H1 (cell line): ENCODE results near the gene THOC7. TPM values are rescaled to one million over a fixed set of nuclear protein-coding genes. Genes with fewer than 3 reads are reported as not detected.

Experiments
- CTCF ChIA-PET: fragments of 300-600 bp; sonication (Branson Sonifier 250); formaldehyde crosslinking; loops from one replicate; lab custom pipeline; 2021; ENCODE audit not compliant: partially characterized antibody; lab: Charles Lee
- POLR2A ChIA-PET: fragments of 300-600 bp; sonication (Branson Sonifier 250); formaldehyde crosslinking; loops from one replicate; lab custom pipeline; 2021; ENCODE audit warnings: inconsistent platforms; ENCODE audit not compliant: partially characterized antibody; lab: Charles Lee
- DNase-seq, 2 experiments: peaks; one replicate each; pipeline versions ENCODE4 v3.0.0 to v3.0.0-alpha.2; 2010 to 2022; ENCODE audit warnings: low spot score in 2 of 2, low read depth in 1 of 2, mixed read lengths in 1 of 2
- FAIRE-seq: peaks from 2 replicates; lab custom pipeline; 2011; peaks lifted over from hg19 to GRCh38; lab: Jason Lieb, UNC
- H2AFZ ChIP-seq: 2 replicates; pipeline ENCODE4 v1.8.1; 2012; ENCODE audit warnings: low read length, inconsistent platforms
- H2AK5ac ChIP-seq: 2 replicates; pipeline ENCODE4 v1.6.1; 2013; ENCODE audit warnings: low read depth, low read length
- H2BK120ac ChIP-seq: replicated peaks from 2 replicates; pipeline ENCODE3; 2013; ENCODE audit warnings: low read depth, low read length, inconsistent platforms
- H2BK12ac ChIP-seq: 2 replicates; pipeline ENCODE4 v1.6.1; 2013; ENCODE audit warnings: low read depth, low read length
- H2BK15ac ChIP-seq: 2 replicates; pipeline ENCODE4 v1.6.1; 2013; ENCODE audit warnings: low read length
- H2BK20ac ChIP-seq: 2 replicates; pipeline ENCODE4 v1.6.1; 2013; ENCODE audit warnings: low read length
- H2BK5ac ChIP-seq: 2 replicates; pipeline ENCODE4 v1.6.1; 2013; ENCODE audit warnings: low read depth, low read length
- H3K14ac ChIP-seq: 2 replicates; pipeline ENCODE4 v1.6.1; 2013; ENCODE audit warnings: inconsistent platforms; ENCODE audit not compliant: insufficient read length
- H3K18ac ChIP-seq: 2 replicates; pipeline ENCODE4 v1.6.1; 2013; ENCODE audit warnings: low read length; ENCODE audit errors: extremely low read depth
- H3K23ac ChIP-seq: 2 replicates; pipeline ENCODE4 v1.6.1; 2013; ENCODE audit warnings: inconsistent platforms; ENCODE audit not compliant: insufficient read length
- H3K23me2 ChIP-seq: 2 replicates; pipeline ENCODE4 v1.6.1; 2013; ENCODE audit warnings: low read depth, low read length
- H3K27ac ChIP-seq: 2 replicates; pipeline ENCODE4 v1.6.1; 2011; ENCODE audit warnings: low read depth, low read length, inconsistent platforms
- H3K27me3 ChIP-seq, 4 experiments: replicated peaks in 1 of 4; 1 replicate in 1 of 4; 2 replicates in 3 of 4; pipeline versions ENCODE4 v1.6.1 to v1.8.1; 2011 to 2013; ENCODE audit warnings: low read length in 3 of 4, mild to moderate bottlenecking in 3 of 4, inconsistent platforms in 2 of 4, mixed read lengths in 2 of 4, moderate library complexity in 1 of 4; ENCODE audit not compliant: control insufficient read depth in 3 of 4, insufficient read depth in 3 of 4; ENCODE audit errors: extremely low read depth in 1 of 4
- H3K36me3 ChIP-seq, 4 experiments: 2 replicates each; pipeline versions ENCODE4 v1.6.1 to v1.8.1; 2011 to 2013; ENCODE audit warnings: mild to moderate bottlenecking in 4 of 4, low read length in 3 of 4, moderate library complexity in 2 of 4, control low read depth in 1 of 4, inconsistent platforms in 1 of 4; ENCODE audit not compliant: insufficient read depth in 4 of 4, control insufficient read depth in 2 of 4
- H3K4ac ChIP-seq: replicated peaks from 2 replicates; pipeline ENCODE3; 2013; ENCODE audit warnings: low read length, low read depth, mixed read lengths, inconsistent platforms; ENCODE audit not compliant: insufficient read length
- H3K4me1 ChIP-seq, 4 experiments: replicated peaks in 1 of 4; 1 replicate in 1 of 4; 2 replicates in 3 of 4; pipeline versions ENCODE4 v1.6.1 to v1.8.1; 2011 to 2013; ENCODE audit warnings: low read length in 3 of 4, inconsistent platforms in 2 of 4, mixed read lengths in 1 of 4; ENCODE audit not compliant: insufficient read depth in 4 of 4, control insufficient read depth in 3 of 4
- H3K4me2 ChIP-seq, 2 experiments: 2 replicates each; pipeline versions ENCODE4 v1.6.1 to v1.8.1; 2011 to 2013; ENCODE audit warnings: low read depth in 2 of 2, low read length in 2 of 2, control low read depth in 1 of 2, inconsistent platforms in 1 of 2, mild to moderate bottlenecking in 1 of 2; ENCODE audit not compliant: insufficient read depth in 1 of 2
- H3K4me3 ChIP-seq, 4 experiments: fragments of 200-600, 300-600 bp in 1 of 4; sonication (generic), shearing (Covaris generic), sonication (Bioruptor Twin) in 1 of 4; 2 replicates each; pipeline versions ENCODE4 v1.5.1 to v1.8.1; 2011 to 2016; ENCODE audit warnings: low read length in 4 of 4, low read depth in 3 of 4, control low read depth in 2 of 4, inconsistent platforms in 2 of 4, mild to moderate bottlenecking in 2 of 4, mixed read lengths in 1 of 4, moderate library complexity in 1 of 4; ENCODE audit not compliant: insufficient read depth in 2 of 4; ENCODE audit errors: extremely low read depth in 1 of 4
- H3K56ac ChIP-seq: replicated peaks from 2 replicates; pipeline ENCODE3; 2013; ENCODE audit warnings: low read depth, mild to moderate bottlenecking, mixed read lengths, low read length, inconsistent platforms; ENCODE audit not compliant: insufficient read length
- H3K79me1 ChIP-seq: 2 replicates; pipeline ENCODE4 v1.6.1; 2013; ENCODE audit warnings: low read depth, low read length, control low read depth
- H3K79me2 ChIP-seq, 2 experiments: 2 replicates each; pipeline versions ENCODE4 v1.6.1 to v1.8.1; 2012 to 2013; ENCODE audit warnings: low read length in 2 of 2, mild to moderate bottlenecking in 2 of 2, inconsistent platforms in 1 of 2; ENCODE audit not compliant: insufficient read depth in 2 of 2, control insufficient read depth in 1 of 2
- H3K9ac ChIP-seq, 4 experiments: replicated peaks in 1 of 4; 1 replicate in 1 of 4; 2 replicates in 3 of 4; pipeline versions ENCODE4 v1.6.1 to v1.8.1; 2011 to 2013; ENCODE audit warnings: low read depth in 3 of 4, low read length in 3 of 4, control low read depth in 2 of 4, mild to moderate bottlenecking in 2 of 4, moderate library complexity in 2 of 4, inconsistent platforms in 1 of 4; ENCODE audit errors: extremely low read depth in 1 of 4
- H3K9me3 ChIP-seq, 2 experiments: 2 replicates each; pipeline versions ENCODE4 v1.6.1 to v1.8.1; 2012 to 2013; ENCODE audit warnings: mild to moderate bottlenecking in 2 of 2, moderate library complexity in 2 of 2, control low read depth in 1 of 2, inconsistent platforms in 1 of 2, low read depth in 1 of 2, low read length in 1 of 2, mixed read lengths in 1 of 2; ENCODE audit not compliant: insufficient read depth in 2 of 2
- H4K20me1 ChIP-seq, 2 experiments: replicated peaks in 1 of 2; 2 replicates each; pipeline versions ENCODE3 to v1.8.1; 2011 to 2013; ENCODE audit warnings: inconsistent platforms in 2 of 2, low read length in 2 of 2, mild to moderate bottlenecking in 1 of 2; ENCODE audit not compliant: insufficient read depth in 2 of 2, control insufficient read depth in 1 of 2
- H4K5ac ChIP-seq: 2 replicates; pipeline ENCODE4 v1.6.1; 2013; ENCODE audit warnings: low read length, low read depth, mixed read lengths, inconsistent platforms; ENCODE audit not compliant: insufficient read length
- H4K8ac ChIP-seq: 2 replicates; pipeline ENCODE4 v1.8.0; 2013; ENCODE audit warnings: mild to moderate bottlenecking, moderate library complexity, low read length, inconsistent platforms; ENCODE audit not compliant: insufficient read depth; ENCODE audit errors: extremely low read depth
- H4K91ac ChIP-seq: replicated peaks from 2 replicates; pipeline ENCODE3; 2013; ENCODE audit warnings: low read length, mixed read lengths, inconsistent platforms; ENCODE audit not compliant: insufficient read length
- ASH2L ChIP-seq: fragments of 200-600, 300-600 bp; sonication (generic); IDR thresholded peaks from one replicate; pipeline ENCODE4 v1.7.1; 2017; ENCODE audit warnings: low read length
- CHD1 ChIP-seq: IDR thresholded peaks from 2 replicates; pipeline ENCODE4 v1.6.1; 2012; ENCODE audit warnings: low read depth, low read length, improper control_type of control experiment
- CHD2 ChIP-seq: IDR thresholded peaks from 2 replicates; pipeline ENCODE4 v1.6.1; 2012; ENCODE audit warnings: low read length, improper control_type of control experiment
- EZH2 ChIP-seq: fragments of 200-600 bp; sonication (generic); IDR thresholded peaks from 2 replicates; pipeline ENCODE4 v1.7.1; 2012; ENCODE audit warnings: low read depth, mild to moderate bottlenecking, moderate library complexity, low read length, inconsistent platforms; ENCODE audit not compliant: severe bottlenecking
- RBBP5 ChIP-seq: IDR thresholded peaks from 2 replicates; pipeline ENCODE4 v1.7.1; 2012; ENCODE audit warnings: low read depth, mild to moderate bottlenecking, inconsistent platforms, low read length, moderate library complexity, borderline replicate concordance
- WGBS, 2 experiments: shearing (Covaris generic) in 1 of 2; methylation state at CpG; one replicate each; pipeline versions ENCODE4 v1.1.6 to v1.1.7; 2013 to 2015; ENCODE audit warnings: low lambda C conversion rate in 2 of 2, mixed read lengths in 2 of 2, inconsistent platforms in 1 of 2, low coverage in 1 of 2, missing lambda C conversion rate in 1 of 2; ENCODE audit not compliant: insufficient replicate concordance in 2 of 2, insufficient coverage in 1 of 2, insufficient read length in 1 of 2; ENCODE audit errors: extremely low coverage in 1 of 2, missing lambda C conversion rate in 1 of 2; 5-methylcytosine and 5-hydroxymethylcytosine counted together
- polyA plus RNA-seq, 7 experiments: library from polyadenylated mRNA; depleted of rRNA in 3 of 7; stranded (reverse) in 5 of 7; unstranded in 2 of 7; fragments of >200 nt in 5 of 7; fragments of 200-250 nt in 2 of 7; gene quantifications; 1 replicate in 5 of 7; 2 replicates in 1 of 7; 4 replicates in 1 of 7; pipeline versions ENCODE4 v1.2.1 to v1.2.3, GENCODE V29; 2011 to 2013; ENCODE audit warnings: missing spikeins in 2 of 7, mixed read lengths in 2 of 7
- total RNA-seq: library from RNA; stranded (reverse); fragmentation: NEBNext Ultra II Directional; extraction: Animal tissue kit (Norgen Biotek cat#: 25700); gene quantifications from 2 replicates; pipeline ENCODE4 v1.2.1, GENCODE V29; 2021
- TF ChIP-seq, protein P1 (sequence below), 3 experiments: IDR thresholded peaks; 1 replicate in 2 of 3; 2 replicates in 1 of 3; pipeline versions ENCODE4 v1.5.1 to v1.6.1; 2011; ENCODE audit warnings: low read length in 3 of 3, mild to moderate bottlenecking in 3 of 3, inconsistent platforms in 2 of 3, low read depth in 1 of 3, moderate library complexity in 1 of 3; ENCODE audit not compliant: insufficient read depth in 1 of 3; ENCODE audit errors: control extremely low read depth in 1 of 3
- TF ChIP-seq, protein P2 (sequence below): IDR thresholded peaks from 2 replicates; pipeline ENCODE4 v1.6.1; 2012; ENCODE audit warnings: low read length, inconsistent platforms

THOC7 gene
- total and polyA plus RNA-seq, 2 of the 8 experiments (the other 6 are each of a cell fraction or from before 2014, with no cell fraction given) = 18.7 to 74.0 TPM

DNA sequence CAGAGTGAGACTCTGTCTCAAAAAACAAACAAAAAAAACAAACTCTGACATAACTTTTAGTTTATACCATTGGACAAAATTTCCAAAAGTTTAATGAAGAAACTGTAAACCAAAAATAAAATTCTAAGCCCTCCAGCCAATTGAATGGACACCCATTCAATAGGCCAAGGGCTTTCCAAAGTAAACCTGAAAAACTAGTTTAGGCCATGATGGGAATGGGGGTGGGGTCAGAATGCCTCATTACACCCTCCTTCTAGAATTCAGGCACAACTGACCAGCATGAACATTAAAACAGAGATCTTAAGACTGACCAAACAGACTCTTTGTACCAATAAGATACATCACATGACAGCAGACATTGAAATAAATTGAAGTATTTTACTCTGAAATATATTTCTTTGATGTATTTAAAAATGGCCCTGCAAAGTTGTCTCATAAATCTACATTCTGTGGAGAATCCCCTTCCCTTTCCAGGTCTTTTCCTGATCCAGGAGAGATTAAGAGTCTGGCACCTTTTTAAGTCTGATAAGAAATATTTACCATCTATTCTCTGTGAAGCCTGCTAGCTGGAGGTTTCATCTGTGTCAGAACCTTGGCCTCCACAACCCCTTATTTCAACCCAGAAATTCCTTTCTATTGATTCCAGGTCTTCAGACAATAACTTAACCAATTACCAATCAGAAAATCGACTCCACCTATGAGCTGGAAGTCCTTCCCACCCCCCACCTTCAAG, 15.7 kb downstream of the THOC7 start:
- H3K14ac ChIP-seq = no peak overlapping the region
- no peak overlapping the region for H3K9ac ChIP-seq
- H3K56ac ChIP-seq = no peak overlapping the region
- H2BK12ac ChIP-seq = no peak overlapping the region
- H2AK5ac ChIP-seq = no peak overlapping the region
- no peak overlapping the region for H2AFZ ChIP-seq
- no peak overlapping the region for H2BK20ac ChIP-seq
- no peaks in the 10 kb centered on the region for H3K9me3 ChIP-seq
- no peak overlapping the region for H3K4ac ChIP-seq
- H3K23me2 ChIP-seq = no peaks in the 10 kb centered on the region
- no peak overlapping the region for H2BK5ac ChIP-seq
- H3K4me3 ChIP-seq = peak overlapping the region in 2 of 4 experiments; percentile 8 to 21; a peak in 2 of 8 replicates
- H4K20me1 ChIP-seq = no peaks in the 10 kb centered on the region
- no peak overlapping the region for H4K91ac ChIP-seq
- no peak overlapping the region for H3K18ac ChIP-seq
- no peaks in the 10 kb centered on the region for H3K27me3 ChIP-seq
- H2BK15ac ChIP-seq = no peak overlapping the region
- no peak overlapping the region for H2BK120ac ChIP-seq
- H3K79me2 ChIP-seq = peaks cover 0 to 11% of the 10 kb centered on the region in 2 experiments; a peak in 3 of 4 replicates
- WGBS, 2 experiments = 95% methylated on average over 1 of the region's 1 CpG; no CpG with 5 or more reads in 1 of the 2 experiments
- peaks cover 0 to 7% (median 2%) of the 10 kb centered on the region in 4 experiments; a peak in 3 of 7 replicates for H3K4me1 ChIP-seq
- CTCF ChIA-PET = interaction anchor here (0.6 to 1.2 kb wide), 3 partner anchors 114 to 284 kb away, joined by 3 to 4 read pairs (median 4); no protein-coding TSS in a partner anchor
- POLR2A ChIA-PET = interaction anchor here (1.0 to 1.4 kb wide), 2 partner anchors 14 to 31 kb away, joined by 3 to 4 read pairs; no protein-coding TSS in a partner anchor
- no peak overlapping the region for H3K23ac ChIP-seq
- H3K36me3 ChIP-seq = no peaks in the 10 kb centered on the region
- peaks cover 2% of the 10 kb centered on the region; the same call in 1 of the 2 replicates for H3K79me1 ChIP-seq
- H4K5ac ChIP-seq = no peak overlapping the region
- FAIRE-seq (no peak), DNase-seq (no peak)
- no peak overlapping the region for H3K27ac ChIP-seq
- no peak overlapping the region for H4K8ac ChIP-seq
- H3K4me2 ChIP-seq = peak overlapping the region; percentile 16 to 44; a peak in 3 of 4 replicates
- TF ChIP-seq ASH2L = peak; percentile 66
- no peak for TF ChIP-seq EZH2
- TF ChIP-seq, protein P1, sequence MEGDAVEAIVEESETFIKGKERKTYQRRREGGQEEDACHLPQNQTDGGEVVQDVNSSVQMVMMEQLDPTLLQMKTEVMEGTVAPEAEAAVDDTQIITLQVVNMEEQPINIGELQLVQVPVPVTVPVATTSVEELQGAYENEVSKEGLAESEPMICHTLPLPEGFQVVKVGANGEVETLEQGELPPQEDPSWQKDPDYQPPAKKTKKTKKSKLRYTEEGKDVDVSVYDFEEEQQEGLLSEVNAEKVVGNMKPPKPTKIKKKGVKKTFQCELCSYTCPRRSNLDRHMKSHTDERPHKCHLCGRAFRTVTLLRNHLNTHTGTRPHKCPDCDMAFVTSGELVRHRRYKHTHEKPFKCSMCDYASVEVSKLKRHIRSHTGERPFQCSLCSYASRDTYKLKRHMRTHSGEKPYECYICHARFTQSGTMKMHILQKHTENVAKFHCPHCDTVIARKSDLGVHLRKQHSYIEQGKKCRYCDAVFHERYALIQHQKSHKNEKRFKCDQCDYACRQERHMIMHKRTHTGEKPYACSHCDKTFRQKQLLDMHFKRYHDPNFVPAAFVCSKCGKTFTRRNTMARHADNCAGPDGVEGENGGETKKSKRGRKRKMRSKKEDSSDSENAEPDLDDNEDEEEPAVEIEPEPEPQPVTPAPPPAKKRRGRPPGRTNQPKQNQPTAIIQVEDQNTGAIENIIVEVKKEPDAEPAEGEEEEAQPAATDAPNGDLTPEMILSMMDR (IDR thresholded peaks at IDR 0.05; ENCODE audit: control extremely low read depth in 1 of 3, insufficient read depth in 1 of 3, low read depth in 1 of 3, low read length in 3 of 3) = no peak
- peak; percentile 46; the same call in 1 of the 2 replicates for TF ChIP-seq RBBP5
- TF ChIP-seq, protein P2, sequence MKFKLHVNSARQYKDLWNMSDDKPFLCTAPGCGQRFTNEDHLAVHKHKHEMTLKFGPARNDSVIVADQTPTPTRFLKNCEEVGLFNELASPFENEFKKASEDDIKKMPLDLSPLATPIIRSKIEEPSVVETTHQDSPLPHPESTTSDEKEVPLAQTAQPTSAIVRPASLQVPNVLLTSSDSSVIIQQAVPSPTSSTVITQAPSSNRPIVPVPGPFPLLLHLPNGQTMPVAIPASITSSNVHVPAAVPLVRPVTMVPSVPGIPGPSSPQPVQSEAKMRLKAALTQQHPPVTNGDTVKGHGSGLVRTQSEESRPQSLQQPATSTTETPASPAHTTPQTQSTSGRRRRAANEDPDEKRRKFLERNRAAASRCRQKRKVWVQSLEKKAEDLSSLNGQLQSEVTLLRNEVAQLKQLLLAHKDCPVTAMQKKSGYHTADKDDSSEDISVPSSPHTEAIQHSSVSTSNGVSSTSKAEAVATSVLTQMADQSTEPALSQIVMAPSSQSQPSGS = no peak
- TF ChIP-seq CHD1 = no peak
- TF ChIP-seq CHD2 = no peak
